Trophoblast cell (in vitro differentiated cells and primary cell): ENCODE measurements around the gene HDAC8.

Experiments
- DNase-seq, 2 donors: peaks; one replicate each; pipeline ENCODE4 v3.0.0-alpha.2; 2016
- H2AFZ ChIP-seq: 2 replicates; pipeline ENCODE4 v1.6.1; 2013; ENCODE audit warnings: low read length, moderate library complexity, mild to moderate bottlenecking; ENCODE audit not compliant: insufficient read depth, poor library complexity
- H2AK5ac ChIP-seq: 2 replicates; pipeline ENCODE4 v1.6.1; 2013; ENCODE audit warnings: mild to moderate bottlenecking, low read length
- H2BK120ac ChIP-seq: 2 replicates; pipeline ENCODE4 v1.6.1; 2013; ENCODE audit warnings: low read length, mild to moderate bottlenecking, moderate library complexity; ENCODE audit not compliant: insufficient read depth, poor library complexity
- H2BK12ac ChIP-seq: 2 replicates; pipeline ENCODE4 v1.6.1; 2013; ENCODE audit warnings: mild to moderate bottlenecking, low read length, moderate library complexity
- H2BK5ac ChIP-seq: 2 replicates; pipeline ENCODE4 v1.6.1; 2013; ENCODE audit warnings: low read length, low read depth, moderate library complexity, mild to moderate bottlenecking; ENCODE audit not compliant: poor library complexity
- H3K14ac ChIP-seq: 2 replicates; pipeline ENCODE4 v1.6.1; 2013; ENCODE audit warnings: mild to moderate bottlenecking, low read length
- H3K18ac ChIP-seq: 2 replicates; pipeline ENCODE4 v1.6.1; 2013; ENCODE audit warnings: mild to moderate bottlenecking, low read length
- H3K23ac ChIP-seq: 2 replicates; pipeline ENCODE4 v1.6.1; 2013; ENCODE audit warnings: low read length
- H3K27ac ChIP-seq: 2 replicates; pipeline ENCODE4 v1.5.1; 2013; ENCODE audit warnings: low read depth, mild to moderate bottlenecking, inconsistent platforms, low read length, moderate library complexity
- H3K27me3 ChIP-seq: 2 replicates; pipeline ENCODE4 v1.6.1; 2013; ENCODE audit warnings: inconsistent platforms, mild to moderate bottlenecking, low read length, moderate library complexity; ENCODE audit not compliant: insufficient read depth
- H3K36me3 ChIP-seq, 2 experiments: 1 replicate in 1 of 2; 2 replicates in 1 of 2; pipeline ENCODE4 v1.6.1; 2013; ENCODE audit warnings: low read length in 2 of 2, mild to moderate bottlenecking in 2 of 2, moderate library complexity in 1 of 2; ENCODE audit not compliant: insufficient read depth in 2 of 2, control insufficient read depth in 1 of 2
- H3K4ac ChIP-seq: 2 replicates; pipeline ENCODE4 v1.6.1; 2013; ENCODE audit warnings: low read depth, mild to moderate bottlenecking, low read length, moderate library complexity
- H3K4me1 ChIP-seq, 2 experiments: 1 replicate in 1 of 2; 2 replicates in 1 of 2; pipeline ENCODE4 v1.6.1; 2013; ENCODE audit warnings: low read length in 2 of 2, mild to moderate bottlenecking in 2 of 2, moderate library complexity in 1 of 2; ENCODE audit not compliant: insufficient read depth in 2 of 2, control insufficient read depth in 1 of 2
- H3K4me2 ChIP-seq: 2 replicates; pipeline ENCODE4 v1.6.1; 2013; ENCODE audit warnings: inconsistent platforms, mild to moderate bottlenecking, low read length, moderate library complexity
- H3K4me3 ChIP-seq: 2 replicates; pipeline ENCODE4 v1.5.1; 2013; ENCODE audit warnings: mild to moderate bottlenecking, low read depth, low read length, inconsistent platforms
- H3K79me1 ChIP-seq: one replicate; pipeline ENCODE4 v1.6.1; 2013; ENCODE audit warnings: low read length
- H3K79me2 ChIP-seq: 2 replicates; pipeline ENCODE4 v1.6.1; 2013; ENCODE audit warnings: low read length, mild to moderate bottlenecking; ENCODE audit not compliant: control insufficient read depth, insufficient read depth, poor library complexity
- H3K9ac ChIP-seq: 2 replicates; pipeline ENCODE4 v1.6.1; 2013; ENCODE audit warnings: mild to moderate bottlenecking, low read length
- H3K9me3 ChIP-seq: 2 replicates; pipeline ENCODE4 v1.6.1; 2013; ENCODE audit warnings: low read depth, mild to moderate bottlenecking, control low read depth, inconsistent platforms, low read length; ENCODE audit not compliant: insufficient read depth
- H4K12ac ChIP-seq: 2 replicates; pipeline ENCODE4 v1.6.1; 2013; ENCODE audit warnings: low read depth, mild to moderate bottlenecking, low read length, moderate library complexity
- H4K8ac ChIP-seq: 2 replicates; pipeline ENCODE4 v1.6.1; 2013; ENCODE audit warnings: low read depth, mild to moderate bottlenecking, low read length, moderate library complexity
- H4K91ac ChIP-seq: one replicate; pipeline ENCODE4 v1.6.1; 2013; ENCODE audit warnings: low read depth, mild to moderate bottlenecking, low read length, moderate library complexity
- WGBS: extraction: QIAGEN DNeasy Blood & Tissue Kit; methylation state at CpG from one replicate; pipeline ENCODE4 v1.1.7; 2013; ENCODE audit warnings: missing lambda C conversion rate; ENCODE audit not compliant: insufficient read length, insufficient coverage; ENCODE audit errors: extremely low coverage; 5-methylcytosine and 5-hydroxymethylcytosine counted together

The HDAC8 gene

GRCh38 chrX:72470117-72470516 is 102.5 kb downstream of the HDAC8 start:
- Histone ChIP-seq H2BK12ac (no peak overlapping the region), H2BK120ac (no peak overlapping the region), H2AK5ac (no peak overlapping the region), H3K36me3 (no peaks in the 10 kb centered on the region), H3K9me3 (no peaks in the 10 kb centered on the region), H3K79me2 (no peaks in the 10 kb centered on the region), H4K8ac (no peak overlapping the region), H2BK5ac (no peak overlapping the region), H3K14ac (no peak overlapping the region), H3K9ac (no peak overlapping the region), H3K23ac (no peak overlapping the region), H3K4me2 (no peak overlapping the region), H4K12ac (no peak overlapping the region), H2AFZ (no peak overlapping the region), H3K27me3 (no peaks in the 10 kb centered on the region), H3K18ac (no peak overlapping the region), H3K4me3 (no peak overlapping the region), H3K4me1 (no peaks in the 10 kb centered on the region), H3K79me1 (no peaks in the 10 kb centered on the region), H4K91ac (no peak overlapping the region), H3K4ac (no peak overlapping the region), H3K27ac (no peak overlapping the region)
- DNase-seq = no peak
- WGBS = no CpG with 5 or more reads among the region's 1 CpG

DNA sequence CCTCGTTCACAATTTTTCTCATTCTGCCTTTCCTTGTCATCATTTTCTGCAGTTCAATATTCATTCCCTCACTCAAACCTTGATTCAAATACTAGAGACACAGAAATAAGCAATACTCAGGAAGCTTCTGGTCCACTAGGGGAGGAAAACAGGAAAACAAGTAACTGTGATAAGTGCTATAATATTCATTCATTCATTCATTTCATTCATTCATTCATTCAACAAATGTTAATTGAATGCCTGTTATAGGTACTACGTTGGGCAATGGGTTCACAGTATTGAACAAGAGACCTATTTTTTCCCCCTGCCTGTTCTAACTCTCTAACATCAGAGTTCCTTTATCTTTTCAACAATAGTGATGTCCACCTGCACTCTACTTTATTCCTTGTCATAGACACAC is 104.0 kb downstream of the HDAC8 start:
- no peaks in the 10 kb centered on the region for H3K4me1 ChIP-seq
- no peak overlapping the region for H3K27ac ChIP-seq
- no peak overlapping the region for H4K91ac ChIP-seq
- H3K79me2 ChIP-seq = no peaks in the 10 kb centered on the region
- no peak overlapping the region for H4K12ac ChIP-seq
- no peaks in the 10 kb centered on the region for H3K9me3 ChIP-seq
- no peak overlapping the region for H3K4me3 ChIP-seq
- H2BK12ac ChIP-seq = no peak overlapping the region
- no peak overlapping the region for H2AK5ac ChIP-seq
- no peak overlapping the region for H3K14ac ChIP-seq
- no peak overlapping the region for H3K4me2 ChIP-seq
- WGBS = no CpG with 5 or more reads among the region's 2 CpGs
- no peak overlapping the region for H3K18ac ChIP-seq
- H3K79me1 ChIP-seq = no peaks in the 10 kb centered on the region
- no peaks in the 10 kb centered on the region for H3K27me3 ChIP-seq
- no peak for DNase-seq
- H3K23ac ChIP-seq = no peak overlapping the region
- H4K8ac ChIP-seq = no peak overlapping the region
- no peak overlapping the region for H3K9ac ChIP-seq
- no peak overlapping the region for H2BK5ac ChIP-seq
- H3K4ac ChIP-seq = no peak overlapping the region
- no peak overlapping the region for H2BK120ac ChIP-seq
- no peak overlapping the region for H2AFZ ChIP-seq
- peaks cover 0 to 2% of the 10 kb centered on the region in 2 experiments for H3K36me3 ChIP-seq

DNA sequence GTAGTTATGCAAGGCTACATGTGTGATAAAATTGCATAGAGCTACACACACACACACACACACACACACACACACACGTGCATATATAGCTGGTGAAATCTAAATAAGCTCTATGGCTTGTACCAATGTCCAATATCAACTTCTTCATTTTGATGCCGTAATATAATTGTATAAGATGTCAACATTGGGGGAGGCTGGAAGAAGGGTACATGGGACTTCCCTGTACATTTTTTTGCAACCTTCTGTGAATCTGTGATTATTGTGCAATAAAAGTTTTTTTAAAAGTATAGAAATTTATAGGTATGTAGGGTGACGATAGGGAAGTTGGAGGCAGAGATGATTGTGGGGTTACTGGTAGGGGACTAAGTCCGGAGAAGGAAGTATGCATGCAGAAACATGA is 105.5 kb downstream of the HDAC8 start:
- Histone ChIP-seq H3K4ac (no peak overlapping the region), H3K9ac (no peak overlapping the region), H3K27ac (no peak overlapping the region), H4K91ac (no peak overlapping the region), H2BK5ac (no peak overlapping the region), H2BK120ac (no peak overlapping the region), H3K27me3 (no peaks in the 10 kb centered on the region), H2BK12ac (no peak overlapping the region), H3K79me2 (no peaks in the 10 kb centered on the region), H3K23ac (no peak overlapping the region), H3K4me1 (no peaks in the 10 kb centered on the region), H3K9me3 (no peaks in the 10 kb centered on the region), H2AFZ (no peak overlapping the region), H3K79me1 (no peaks in the 10 kb centered on the region), H3K14ac (no peak overlapping the region), H4K8ac (no peak overlapping the region), H4K12ac (no peak overlapping the region), H3K36me3 (peaks cover 0 to 2% of the 10 kb centered on the region in 2 experiments), H3K18ac (no peak overlapping the region), H2AK5ac (no peak overlapping the region), H3K4me2 (no peak overlapping the region), H3K4me3 (no peak overlapping the region)
- DNase-seq = no peak
- 100% methylated on average over 1 of the region's 4 CpGs for WGBS

DNA sequence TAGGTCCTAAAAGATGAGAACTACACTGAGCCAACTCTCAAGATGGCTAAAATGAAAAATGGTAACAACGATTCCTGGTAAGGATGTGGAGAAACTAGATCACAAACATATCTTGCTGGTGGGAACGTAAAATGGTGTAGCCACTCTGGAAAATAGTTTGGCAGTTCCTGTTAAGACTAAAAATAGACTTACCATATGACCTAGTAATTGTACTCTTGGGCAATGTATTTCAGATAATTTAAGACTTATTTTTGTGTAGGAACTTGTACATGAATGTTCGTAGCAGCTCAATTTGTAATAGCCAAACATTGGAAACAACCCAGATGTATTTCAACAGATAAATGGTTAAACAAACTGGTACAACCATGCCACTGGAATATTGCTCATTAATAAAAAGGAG is 106.2 kb downstream of the HDAC8 start:
- no peak overlapping the region for H3K23ac ChIP-seq
- H3K14ac ChIP-seq = no peak overlapping the region
- H4K12ac ChIP-seq = no peak overlapping the region
- no peak overlapping the region for H3K9ac ChIP-seq
- H4K91ac ChIP-seq = no peak overlapping the region
- H2AK5ac ChIP-seq = no peak overlapping the region
- no peak overlapping the region for H2BK5ac ChIP-seq
- no peak overlapping the region for H4K8ac ChIP-seq
- no peaks in the 10 kb centered on the region for H3K79me2 ChIP-seq
- H3K79me1 ChIP-seq = no peaks in the 10 kb centered on the region
- no peak overlapping the region for H3K4me3 ChIP-seq
- no peak overlapping the region for H3K27ac ChIP-seq
- H2BK12ac ChIP-seq = no peak overlapping the region
- peaks cover 0 to 2% of the 10 kb centered on the region in 2 experiments for H3K36me3 ChIP-seq
- H3K4me2 ChIP-seq = no peak overlapping the region
- no peaks in the 10 kb centered on the region for H3K4me1 ChIP-seq
- H2BK120ac ChIP-seq = no peak overlapping the region
- DNase-seq = no peak
- H2AFZ ChIP-seq = no peak overlapping the region
- no peaks in the 10 kb centered on the region for H3K9me3 ChIP-seq
- H3K27me3 ChIP-seq = no peaks in the 10 kb centered on the region
- WGBS = no CpG with 5 or more reads among the region's 3 CpGs
- H3K4ac ChIP-seq = no peak overlapping the region
- H3K18ac ChIP-seq = no peak overlapping the region
